HG02759 (cell line): ENCODE results near the gene TLE4.
"Not testable (repeated sequence)": the region's sequence is repeated elsewhere in the genome, so short reads cannot be mapped to it uniquely, and the experiment has no call there.

Experiments used
- ATAC-seq: cut with Tn5 transposase; IDR thresholded peaks from one replicate; pipeline ENCODE4 v1.9.1; 2021; ENCODE audit warnings: mild to moderate bottlenecking, moderate library complexity; ENCODE audit not compliant: unreplicated experiment

TLE4 gene

GRCh38 chr9:79630521-79631403 is 59.0 kb downstream of the TLE4 start:
- ATAC-seq = peak; percentile 83

GRCh38 chr9:79632060-79632459 is 60.3 kb downstream of the TLE4 start:
- ATAC-seq = no peak

GRCh38 chr9:79632705-79633104 is 60.9 kb downstream of the TLE4 start:
- no peak for ATAC-seq

GRCh38 chr9:79633558-79633957 is 61.8 kb downstream of the TLE4 start:
- no peak for ATAC-seq

GRCh38 chr9:79637177-79637925 is 65.6 kb downstream of the TLE4 start:
- no peak for ATAC-seq

- ATAC-seq = no peak
These were observed 67.0 kb downstream of the TLE4 start for GRCh38 chr9:79638806-79639205.

GRCh38 chr9:79639354-79639753 is 67.6 kb downstream of the TLE4 start:
- no peak for ATAC-seq

- not testable (repeated sequence) for ATAC-seq
These were observed 68.3 kb downstream of the TLE4 start for GRCh38 chr9:79640067-79640466.

GRCh38 chr9:79641070-79641469 is 69.3 kb downstream of the TLE4 start:
- no peak for ATAC-seq

GRCh38 chr9:79642671-79643070 is 70.9 kb downstream of the TLE4 start:
- no peak for ATAC-seq

- no peak for ATAC-seq
These were observed 72.3 kb downstream of the TLE4 start for GRCh38 chr9:79644048-79644447.

GRCh38 chr9:79644601-79645000 is 72.8 kb downstream of the TLE4 start:
- no peak for ATAC-seq

GRCh38 chr9:79645110-79645509 is 73.3 kb downstream of the TLE4 start:
- ATAC-seq = no peak

- no peak for ATAC-seq
These were observed 74.3 kb downstream of the TLE4 start for GRCh38 chr9:79646096-79646495.

- no peak for ATAC-seq
These were observed 79.6 kb downstream of the TLE4 start for GRCh38 chr9:79651251-79651795.

GRCh38 chr9:79652598-79652997 is 80.8 kb downstream of the TLE4 start:
- ATAC-seq = no peak

- not testable (repeated sequence) for ATAC-seq
These were observed 83.0 kb downstream of the TLE4 start for GRCh38 chr9:79654591-79655382.

GRCh38 chr9:79655551-79655950 is 83.8 kb downstream of the TLE4 start:
- ATAC-seq = no peak

GRCh38 chr9:79656169-79656568 is 84.4 kb downstream of the TLE4 start:
- no peak for ATAC-seq

GRCh38 chr9:79657891-79658290 is 86.1 kb downstream of the TLE4 start:
- no peak for ATAC-seq

GRCh38 chr9:79658926-79659325 is 87.2 kb downstream of the TLE4 start:
- no peak for ATAC-seq
